Caki2 (cell line): Measurements from ENCODE around the gene ZMYM3. TPM values are rescaled to one million over a fixed set of nuclear protein-coding genes. Genes with fewer than 3 reads are reported as not detected.

ENCODE experiments used
- DNase-seq: peaks from one replicate; pipeline ENCODE4 v3.0.0-alpha.2; 2015; ENCODE audit warnings: low read depth
- in situ Hi-C: cut with HindIII; loops from 2 replicates; pipeline ENCODE4 v1.10.0; 2016; ENCODE audit warnings: low sequenced_read_pairs, low pct_unique_long_range_greater_than_20kb, mixed read lengths
- total RNA-seq: library from RNA; depleted of rRNA; stranded (reverse); fragments of >200 nt; shearing (Covaris generic); gene quantifications from 2 replicates; pipeline ENCODE4 v1.2.3, GENCODE V29; 2014; ENCODE audit warnings: low replicate concordance

ZMYM3 gene
- total RNA-seq, 1 experiment from 2014 or later = 16.3 TPM

DNA sequence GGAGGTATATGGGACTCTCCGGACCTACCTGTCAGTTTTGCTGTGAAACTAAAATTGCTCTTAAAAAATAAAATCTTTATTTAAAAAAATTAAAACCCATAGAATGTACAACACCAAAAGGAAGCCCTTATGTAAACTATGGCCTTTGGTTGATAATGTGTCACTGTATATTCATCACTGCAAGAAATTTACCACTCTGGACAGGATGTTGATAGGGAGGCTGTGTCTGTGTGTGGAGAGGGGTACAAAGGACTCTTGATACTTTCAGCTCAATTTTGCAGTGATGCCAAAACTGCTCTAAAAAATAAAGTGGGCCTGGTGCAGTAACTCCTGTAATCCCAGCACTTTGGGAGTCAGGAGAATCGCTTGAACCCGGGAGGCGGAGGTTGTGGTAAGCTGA is 2.9 kb upstream of the ZMYM3 start:
- in situ Hi-C loops = no loop called here
- no peak for DNase-seq

DNA sequence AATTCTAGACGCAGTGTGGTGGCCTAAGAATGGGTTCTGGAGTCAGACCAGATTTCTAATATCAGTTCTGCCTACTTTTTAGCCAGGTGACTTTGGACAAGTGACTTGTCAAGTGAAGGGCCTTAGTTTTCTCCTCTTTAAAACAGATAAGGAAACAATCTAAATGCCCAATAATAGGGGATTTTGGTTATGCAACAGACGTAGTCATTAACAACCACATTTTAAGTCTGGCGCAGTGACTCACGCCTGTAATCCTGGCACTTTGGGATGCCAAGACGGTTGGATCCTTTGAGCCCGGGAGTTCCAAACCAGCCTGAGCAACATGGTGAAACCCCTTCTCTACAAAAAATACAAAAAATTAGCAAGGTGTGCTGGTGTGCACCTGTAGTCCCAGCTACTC is 2.1 kb upstream of the ZMYM3 start:
- DNase-seq = no peak
- in situ Hi-C loops = no loop called here

DNA sequence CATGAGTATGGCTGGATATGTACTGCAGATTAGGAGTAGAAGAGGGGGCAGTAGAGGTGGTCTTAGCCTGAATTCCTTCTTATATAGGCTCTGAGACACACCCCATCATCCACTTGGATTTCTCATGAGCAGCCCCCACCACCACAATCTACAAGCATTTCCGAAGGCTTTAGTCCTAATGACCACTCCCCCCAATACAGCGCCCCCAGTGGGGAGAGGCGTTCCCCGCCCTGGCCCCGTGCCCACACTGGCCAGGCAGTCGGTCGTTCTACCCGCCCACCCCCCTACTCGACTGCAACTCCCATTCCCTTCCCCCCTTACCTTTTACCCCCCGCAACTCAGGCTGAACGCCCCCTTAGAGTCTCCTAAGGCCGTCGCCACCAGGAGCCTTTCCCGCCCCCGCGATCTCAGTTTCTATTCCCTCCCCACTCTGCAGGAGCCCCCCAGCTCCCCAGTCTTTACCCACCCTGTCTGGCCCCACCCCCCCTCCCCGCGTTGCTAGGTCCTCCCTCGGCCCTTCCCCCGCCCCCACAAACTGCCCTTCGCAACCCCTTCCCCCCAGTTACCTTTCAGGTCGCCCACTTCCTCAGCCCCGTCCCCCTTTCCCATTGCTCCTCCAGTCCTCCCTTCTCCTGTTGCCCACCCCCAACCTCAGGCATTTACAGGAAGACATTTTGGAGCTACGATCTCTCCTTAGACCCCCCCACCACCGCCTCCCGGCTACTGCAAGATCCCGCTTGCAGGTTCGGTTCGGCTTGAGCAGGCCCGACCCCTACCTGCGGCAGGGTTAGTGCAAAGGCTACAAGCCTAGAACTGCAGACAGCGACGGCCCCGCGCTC is 468 bp downstream of the ZMYM3 start:
- in situ Hi-C loops = no loop called here
- DNase-seq = no peak

DNA sequence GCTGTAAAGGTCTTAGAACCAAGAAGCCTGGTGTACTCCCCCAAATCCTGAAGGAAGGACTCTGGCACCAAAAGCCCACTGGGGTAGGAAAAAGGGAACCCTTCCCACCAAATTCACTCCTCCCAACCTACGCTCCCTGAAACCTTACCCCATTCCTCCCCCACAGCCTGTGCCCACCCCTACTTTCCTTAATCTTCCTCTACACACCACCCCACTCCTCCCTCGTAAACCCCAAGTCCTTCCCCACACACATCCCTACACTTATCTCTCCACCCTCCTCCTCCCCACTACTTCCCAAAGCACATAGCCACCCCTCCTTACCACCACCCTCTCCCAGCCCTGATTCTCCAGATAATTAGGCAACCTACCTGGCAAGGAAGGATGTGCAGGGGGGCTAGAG is 1.7 kb downstream of the ZMYM3 start:
- in situ Hi-C loops = no loop called here
- no peak for DNase-seq

DNA sequence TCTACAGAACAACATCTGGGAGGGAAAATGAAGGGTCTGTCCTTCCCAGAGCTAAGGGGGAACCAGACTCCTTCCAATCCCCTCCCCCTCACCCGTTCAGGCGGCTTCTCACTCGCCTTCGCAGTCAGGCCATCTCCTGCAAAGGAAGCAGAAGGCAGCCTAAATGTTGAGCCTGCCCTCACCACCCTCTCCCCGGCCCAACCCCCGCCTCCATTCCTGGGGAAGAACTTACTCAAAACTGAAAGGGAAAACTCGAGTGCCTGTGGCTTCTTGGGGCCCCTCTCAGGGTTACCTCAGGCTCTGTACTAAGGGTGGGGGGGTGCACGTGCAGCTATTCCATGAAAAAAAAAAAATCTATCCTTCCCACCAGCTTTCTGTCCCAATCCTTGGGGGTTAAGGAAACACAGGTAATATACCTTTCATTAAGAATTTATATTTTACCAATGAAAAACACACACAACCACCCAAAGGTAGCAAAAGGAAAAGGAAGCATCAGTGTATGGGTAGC is 2.4 kb downstream of the ZMYM3 start:
- DNase-seq = no peak
- in situ Hi-C loops = no loop called here

DNA sequence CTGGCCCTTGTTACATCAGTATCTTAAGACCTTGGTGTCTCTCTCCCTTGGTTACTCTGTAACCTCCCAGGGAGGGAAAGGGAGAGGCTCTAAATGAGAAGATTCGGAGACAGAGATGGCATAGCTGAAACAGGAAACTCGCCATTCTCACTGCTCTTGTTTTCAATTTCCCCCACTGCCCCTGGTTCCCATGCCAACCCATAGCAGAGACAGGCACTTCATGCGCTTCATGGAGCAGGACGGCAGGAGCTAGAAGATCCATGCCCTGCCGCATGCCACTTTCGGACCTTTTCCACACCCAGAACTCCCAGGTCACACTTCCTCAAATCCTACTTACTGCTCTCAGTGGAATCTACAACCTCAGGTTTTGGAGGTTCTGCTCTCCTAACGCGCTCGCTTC is 3.1 kb downstream of the ZMYM3 start:
- no peak for DNase-seq
- in situ Hi-C loops = no loop called here

DNA sequence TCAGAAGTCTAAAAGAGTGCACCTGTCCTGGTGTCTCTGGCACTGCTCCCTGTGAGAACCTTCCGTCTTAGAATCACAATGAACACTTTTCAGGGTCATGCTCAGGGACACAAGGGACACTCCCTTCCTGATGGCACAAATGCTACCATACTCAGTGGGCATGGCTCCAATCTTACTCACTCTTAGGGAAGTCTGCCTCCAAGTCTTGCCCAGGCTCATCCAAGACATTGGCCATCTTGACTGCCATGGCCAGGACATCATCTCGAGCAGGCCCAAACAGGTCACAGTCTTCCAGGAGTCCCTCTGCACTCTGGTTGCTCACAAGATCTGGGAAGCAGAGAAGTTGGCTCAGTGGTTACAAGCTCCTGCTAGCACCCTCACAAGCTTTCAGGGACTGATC is 8.8 kb downstream of the ZMYM3 start:
- no peak for DNase-seq

DNA sequence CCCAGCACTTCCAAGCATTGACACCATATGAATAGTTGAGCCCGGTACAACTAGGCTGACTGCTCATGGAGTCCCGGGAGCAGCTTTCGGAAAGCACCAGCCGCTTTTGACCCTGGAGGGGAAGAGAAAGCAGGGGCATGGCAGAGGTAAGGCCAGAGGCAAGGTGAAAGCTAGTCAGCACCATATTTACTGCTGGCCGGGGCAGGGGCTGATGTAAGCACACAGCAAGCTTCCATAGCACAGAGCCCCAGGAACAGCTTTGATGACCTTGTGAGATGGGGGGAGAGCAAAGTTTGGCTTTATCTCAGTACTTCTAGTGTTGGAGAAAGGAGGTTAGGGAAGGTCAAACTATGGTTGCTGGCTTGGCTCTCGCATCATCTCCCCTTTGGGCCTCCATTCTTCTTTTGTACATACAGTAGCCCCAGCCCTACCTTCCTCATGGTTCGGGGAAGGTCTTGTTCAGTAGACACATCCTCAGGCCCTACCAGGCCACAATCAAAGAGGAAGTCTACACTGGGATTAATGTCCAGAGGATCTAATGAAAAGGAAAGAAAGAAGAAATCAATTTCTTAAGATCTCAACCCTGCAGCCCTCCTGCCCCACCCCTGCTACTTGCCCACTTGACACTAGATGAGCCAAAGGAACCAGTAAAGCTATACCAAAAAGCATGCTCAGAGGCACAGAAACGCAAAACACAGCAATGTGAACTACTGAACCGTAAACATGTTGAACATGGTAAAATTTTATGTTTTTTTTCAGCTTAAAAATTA is 9.4 kb downstream of the ZMYM3 start:
- in situ Hi-C loops = no loop called here

More for the DNA sequence above, 8.8 kb downstream of the ZMYM3 start:
- in situ Hi-C loops = no loop called here

DNA sequence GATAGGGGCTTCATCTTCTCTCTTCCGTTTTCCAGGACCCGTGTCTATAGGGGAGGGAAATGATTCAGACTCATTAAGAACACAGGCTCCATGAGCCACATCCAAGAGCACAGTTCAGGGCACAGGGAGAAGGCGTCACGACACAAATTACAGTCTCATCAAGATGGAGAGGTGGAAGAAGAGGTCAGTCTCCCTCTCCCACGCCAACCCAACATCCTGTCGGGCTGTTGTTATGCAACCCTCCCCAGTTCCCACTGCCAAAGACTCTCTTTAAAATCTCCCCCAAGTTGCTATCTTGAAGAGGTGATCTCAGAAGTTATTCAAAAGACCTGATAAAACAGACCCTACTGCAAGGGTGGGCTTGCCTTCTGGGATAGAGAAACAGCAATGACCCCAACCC is 12.6 kb downstream of the ZMYM3 start:
- no peak for DNase-seq
- in situ Hi-C loops = no loop called here

More for the DNA sequence above, 9.4 kb downstream of the ZMYM3 start:
- DNase-seq = no peak

DNA sequence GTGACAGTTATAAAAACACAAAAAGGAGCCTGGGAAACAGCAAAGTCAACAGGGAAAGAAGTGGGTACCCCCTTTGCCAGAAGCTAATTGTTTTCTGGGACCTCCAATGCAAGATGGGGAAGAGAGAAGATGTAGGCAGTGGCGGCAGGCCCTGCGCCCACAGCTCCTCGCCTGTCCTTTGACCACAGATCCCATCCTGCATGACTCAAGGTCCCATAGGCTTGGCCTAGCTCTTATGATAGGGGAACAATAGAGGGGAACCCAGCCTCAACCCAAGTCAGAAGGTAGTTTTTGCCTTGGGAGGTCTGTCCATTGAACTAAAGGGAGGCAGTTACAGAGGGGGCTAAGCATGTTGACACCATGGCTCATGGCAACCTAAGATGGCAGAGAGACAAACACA is 14.2 kb downstream of the ZMYM3 start:
- in situ Hi-C loops = no loop called here
- no peak for DNase-seq

DNA sequence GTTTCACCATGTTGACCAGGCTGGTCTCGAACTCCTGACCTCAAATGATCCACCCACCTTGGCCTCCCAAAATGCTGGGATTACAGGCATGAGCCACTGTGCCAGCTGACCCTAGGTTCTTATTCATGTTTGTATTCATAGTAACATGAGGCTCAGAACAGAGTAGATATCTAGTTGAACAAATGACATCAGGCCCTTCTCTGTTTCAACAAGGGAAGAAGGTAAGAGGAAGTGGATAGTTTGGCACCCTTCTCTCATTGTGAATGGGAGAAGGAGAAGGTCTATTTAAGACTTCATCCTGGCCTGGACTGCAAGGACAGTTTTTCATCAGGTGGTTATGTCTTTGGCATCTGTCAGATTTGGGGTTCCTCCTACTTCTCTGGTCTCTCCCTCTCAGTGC is 17.1 kb downstream of the ZMYM3 start:
- DNase-seq = no peak
- in situ Hi-C loops = no loop called here

DNA sequence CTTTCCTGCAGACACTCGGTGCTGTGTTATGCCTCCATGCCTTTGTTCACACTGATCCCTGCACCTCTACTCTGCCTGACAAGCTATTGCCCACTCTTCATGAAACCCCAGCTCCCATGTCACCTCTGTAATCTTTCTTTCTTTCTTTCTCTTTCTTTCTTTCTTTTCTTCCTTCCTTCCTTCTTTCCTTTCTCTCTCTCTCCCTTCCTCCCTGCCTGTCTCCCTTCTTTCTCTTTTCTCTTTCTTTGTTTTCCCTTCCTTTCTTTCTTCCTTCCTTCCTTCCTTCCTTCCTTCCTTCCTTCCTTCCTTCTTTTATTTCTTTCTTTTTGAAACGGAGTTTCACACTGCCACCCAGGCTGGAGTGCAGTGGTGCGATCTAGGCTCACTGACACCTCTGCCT is 18.5 kb downstream of the ZMYM3 start:
- in situ Hi-C loops = no loop called here
- DNase-seq = no peak

DNA sequence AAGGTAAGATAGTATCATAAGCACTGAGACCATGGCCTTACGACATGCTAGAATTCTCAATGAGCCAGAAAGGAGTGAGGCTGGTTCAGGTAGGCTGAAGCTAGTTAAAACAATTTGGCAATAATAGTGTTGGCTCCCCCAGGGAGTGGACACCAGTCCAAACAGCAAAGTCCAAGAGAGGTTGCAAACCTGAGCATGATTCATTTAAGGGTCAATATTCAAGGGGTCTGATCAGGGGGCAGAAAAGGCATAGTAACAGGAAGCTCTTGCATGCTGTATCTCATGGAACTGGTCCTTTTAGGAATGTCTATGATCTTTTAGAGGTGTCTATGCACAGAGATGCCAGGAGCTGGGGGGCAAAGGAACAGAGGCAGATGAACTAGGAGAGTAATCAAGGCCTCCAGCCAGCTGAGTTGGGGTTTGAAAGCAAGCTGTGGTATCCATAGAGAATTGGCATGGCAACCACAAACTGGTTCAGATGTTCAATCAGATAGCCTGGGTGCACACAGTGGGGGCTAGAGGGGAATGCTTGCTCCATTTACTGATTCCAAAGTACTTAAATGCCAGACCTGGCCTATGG is 25.8 kb downstream of the ZMYM3 start:
- no peak for DNase-seq
- in situ Hi-C loops = no loop called here

DNA sequence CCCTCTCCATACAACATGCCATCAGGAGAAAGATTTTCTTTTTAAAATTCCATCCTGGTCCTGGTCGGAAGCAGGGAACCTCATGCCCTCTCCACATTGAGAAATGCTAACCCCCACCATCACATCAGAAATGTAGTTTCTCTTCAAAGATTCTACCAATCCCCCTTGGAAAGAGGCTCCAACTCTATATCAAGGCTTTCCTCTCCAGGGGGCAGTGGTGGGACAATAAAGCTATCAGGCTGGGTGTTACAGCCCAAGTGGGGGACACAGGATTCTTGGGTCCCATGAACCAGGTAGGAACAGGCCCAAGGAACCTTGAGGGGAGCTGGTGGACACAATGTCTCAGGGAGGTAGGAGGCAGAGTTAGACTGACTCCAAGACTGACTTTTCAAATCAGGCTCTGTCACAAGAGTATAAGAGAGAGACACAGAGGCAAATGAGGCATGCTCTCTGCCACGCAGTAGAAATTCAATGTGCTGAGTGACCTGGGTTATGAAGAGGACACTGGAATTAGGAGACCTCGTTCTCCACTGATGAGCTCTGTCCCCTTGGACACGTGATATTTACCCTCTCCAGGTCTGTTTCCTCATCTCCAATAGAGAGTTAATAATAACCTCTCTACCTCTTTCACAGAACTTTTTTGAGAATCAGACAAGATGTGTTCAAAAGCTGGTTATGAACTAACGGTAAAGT is 26.4 kb downstream of the ZMYM3 start:
- no peak for DNase-seq
- in situ Hi-C loops = no loop called here

DNA sequence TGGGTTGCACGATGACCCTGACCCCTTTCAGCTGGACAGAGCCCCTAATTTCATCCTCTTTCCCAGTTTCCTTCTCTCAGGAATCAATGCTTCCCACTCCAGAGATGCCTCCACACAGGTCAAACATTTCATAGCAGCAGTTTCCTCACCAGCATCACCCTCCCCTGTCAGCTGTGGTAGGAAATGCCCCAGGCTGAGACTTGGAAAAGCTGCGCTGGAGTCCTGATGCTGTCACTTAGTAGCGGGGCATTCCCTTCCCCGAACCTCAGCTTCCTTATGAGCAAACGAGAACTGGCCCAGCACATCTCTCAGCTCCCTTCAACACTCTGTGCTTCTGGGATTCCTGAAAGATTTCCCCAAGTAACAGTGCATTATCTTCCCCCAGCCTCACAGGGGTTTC is 28.3 kb downstream of the ZMYM3 start:
- DNase-seq = no peak
- in situ Hi-C loops = no loop called here

DNA sequence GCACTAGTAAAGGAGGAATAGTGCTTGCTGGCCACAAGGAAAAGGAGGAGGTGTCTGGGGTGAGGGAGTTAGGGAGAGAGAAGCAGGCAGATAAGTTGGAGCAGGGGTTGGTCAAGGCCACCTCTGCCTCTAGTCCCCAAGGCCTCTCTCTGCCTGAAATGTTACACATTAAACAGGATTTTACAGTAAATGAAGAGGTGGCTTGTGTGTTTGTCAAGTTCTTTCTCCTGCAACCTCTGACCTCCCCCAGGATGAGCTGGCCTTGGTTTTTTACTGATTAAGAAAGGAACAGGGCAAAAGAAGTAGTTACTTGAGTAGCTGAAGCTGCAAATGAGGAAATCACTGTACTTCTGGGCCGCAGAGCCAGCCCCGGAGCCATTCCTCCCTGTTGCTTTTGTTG is 28.9 kb downstream of the ZMYM3 start:
- in situ Hi-C loops = no loop called here
- DNase-seq = no peak

DNA sequence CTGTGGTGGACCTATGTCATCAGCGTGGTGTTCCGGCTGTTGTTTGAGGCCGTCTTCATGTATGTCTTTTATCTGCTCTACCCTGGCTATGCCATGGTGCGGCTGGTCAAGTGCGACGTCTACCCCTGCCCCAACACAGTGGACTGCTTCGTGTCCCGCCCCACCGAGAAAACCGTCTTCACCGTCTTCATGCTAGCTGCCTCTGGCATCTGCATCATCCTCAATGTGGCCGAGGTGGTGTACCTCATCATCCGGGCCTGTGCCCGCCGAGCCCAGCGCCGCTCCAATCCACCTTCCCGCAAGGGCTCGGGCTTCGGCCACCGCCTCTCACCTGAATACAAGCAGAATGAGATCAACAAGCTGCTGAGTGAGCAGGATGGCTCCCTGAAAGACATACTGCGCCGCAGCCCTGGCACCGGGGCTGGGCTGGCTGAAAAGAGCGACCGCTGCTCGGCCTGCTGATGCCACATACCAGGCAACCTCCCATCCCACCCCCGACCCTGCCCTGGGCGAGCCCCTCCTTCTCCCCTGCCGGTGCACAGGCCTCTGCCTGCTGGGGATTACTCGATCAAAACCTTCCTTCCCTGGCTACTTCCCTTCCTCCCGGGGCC is 29.7 kb downstream of the ZMYM3 start:
- DNase-seq = no peak
- in situ Hi-C loops = no loop called here

DNA sequence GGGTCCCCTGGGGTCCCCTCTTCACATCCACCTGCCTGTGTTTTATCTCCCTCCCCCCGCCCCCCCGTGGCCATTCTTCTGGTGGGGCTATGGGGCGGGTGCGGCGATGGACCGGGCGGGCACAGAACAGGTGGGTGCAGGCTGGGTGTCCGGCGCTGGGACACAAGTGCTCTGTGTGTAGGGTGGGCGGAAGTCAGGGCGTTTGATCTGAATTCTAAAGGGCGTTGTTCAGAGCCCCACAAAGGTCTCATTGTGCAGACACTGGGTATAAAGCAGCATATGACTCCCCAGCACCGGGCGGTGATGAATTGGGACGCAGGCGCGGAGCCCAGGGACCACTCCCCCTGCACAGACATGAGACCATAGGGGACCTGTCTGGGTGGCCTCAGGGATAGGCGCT is 31.0 kb downstream of the ZMYM3 start, which contains the start of gene GJB1:
Gene GJB1 (plus strand): TSS at position 296 of the 400 bp plus-strand sequence. CDS start 484 bp downstream, outside the sequence.
- no peak for DNase-seq
- in situ Hi-C loops = no loop called here
